HG02840 (cell line): Measurements from ENCODE around the gene IQUB.
A peak's percentile ranks its signal among the peaks of the same experiment; 100 is the strongest.
"Not testable (repeated sequence)": the region's sequence is repeated elsewhere in the genome, so short reads cannot be mapped to it uniquely, and the experiment has no call there.

Experiments
- ATAC-seq: cut with Tn5 transposase; IDR thresholded peaks from one replicate; pipeline ENCODE4 v1.9.1; 2021; ENCODE audit warnings: mild to moderate bottlenecking, moderate library complexity, moderate number of reproducible peaks; ENCODE audit not compliant: unreplicated experiment, low FRiP score

The IQUB gene

GRCh38 chr7:123534383-123535260 lies at the start of gene IQUB:
TSS of gene IQUB (minus strand) at chr7:123534595. CDS start at chr7:123512340, 22,255 bp downstream.
- peak; percentile 81 for ATAC-seq

- ATAC-seq = no peak
Measured at GRCh38 chr7:123583821-123584220, 49.4 kb upstream of the IQUB start.

GRCh38 chr7:123581162-123581459 lies 46.7 kb upstream of the IQUB start:
- ATAC-seq = no peak

GRCh38 chr7:123580406-123581161 lies 46.2 kb upstream of the IQUB start:
- no peak for ATAC-seq

- no peak for ATAC-seq
Measured at GRCh38 chr7:123579416-123579815, 45.0 kb upstream of the IQUB start.

GRCh38 chr7:123573896-123574467 lies 39.6 kb upstream of the IQUB start:
- no peak for ATAC-seq

- ATAC-seq = no peak
Measured at GRCh38 chr7:123573341-123573740, 38.9 kb upstream of the IQUB start.

- ATAC-seq = no peak
Measured at GRCh38 chr7:123571684-123572083, 37.3 kb upstream of the IQUB start.

- ATAC-seq = no peak
Measured at GRCh38 chr7:123571187-123571586, 36.8 kb upstream of the IQUB start.

GRCh38 chr7:123570390-123571182 lies 36.2 kb upstream of the IQUB start:
- no peak for ATAC-seq

GRCh38 chr7:123569352-123570010 lies 35.1 kb upstream of the IQUB start:
- ATAC-seq = no peak

- no peak for ATAC-seq
Measured at GRCh38 chr7:123562121-123562520, 27.7 kb upstream of the IQUB start.

GRCh38 chr7:123558289-123558874 lies 24.0 kb upstream of the IQUB start:
- ATAC-seq = no peak

- ATAC-seq = peak; percentile 94
Measured at GRCh38 chr7:123557398-123558288, 23.2 kb upstream of the IQUB start, which contains the start of gene NDUFA5. TSS of gene NDUFA5 (minus strand) at chr7:123557818. CDS start at chr7:123557795, 23 bp downstream.

- ATAC-seq = no peak
Measured at GRCh38 chr7:123557016-123557397, 22.6 kb upstream of the IQUB start.

GRCh38 chr7:123555484-123555883 lies 21.1 kb upstream of the IQUB start:
- ATAC-seq = no peak

- no peak for ATAC-seq
Measured at GRCh38 chr7:123553159-123553558, 18.8 kb upstream of the IQUB start.

GRCh38 chr7:123552641-123553040 lies 18.2 kb upstream of the IQUB start:
- ATAC-seq = no peak

- not testable (repeated sequence) for ATAC-seq
Measured at GRCh38 chr7:123552134-123552533, 17.7 kb upstream of the IQUB start.
